GM18951 (cell line): ENCODE measurements around the gene KIF13A.
"Not testable (repeated sequence)": the region's sequence is repeated elsewhere in the genome, so short reads cannot be mapped to it uniquely, and the experiment has no call there.

Source experiments
- POLR2A ChIP-seq: IDR thresholded peaks from 4 replicates; pipeline ENCODE4 v1.6.1; 2011; ENCODE audit warnings: mild to moderate bottlenecking; ENCODE audit not compliant: insufficient read length, insufficient read depth; ENCODE audit errors: extremely low read depth
- in situ Hi-C: fragments of 300-500 bp; cut with MboI; formaldehyde crosslinking; loops from one replicate; pipeline ENCODE4 v1.12.0; 2022; ENCODE audit warnings: low sequenced_read_pairs, mixed read lengths, inconsistent platforms; ENCODE audit not compliant: unreplicated experiment

Gene KIF13A

GRCh38 chr6:17967668-17968518 is 19.5 kb downstream of the KIF13A start:
- TF ChIP-seq POLR2A, result no peak
- in situ Hi-C loops, result no loop called here

- no peak for TF ChIP-seq POLR2A
- in situ Hi-C loops, result no loop called here
Observed at GRCh38 chr6:17966451-17966850, 21.0 kb downstream of the KIF13A start.

GRCh38 chr6:17965397-17965796 is 22.0 kb downstream of the KIF13A start:
- TF ChIP-seq POLR2A, result no peak

GRCh38 chr6:17964633-17965032 is 22.8 kb downstream of the KIF13A start:
- TF ChIP-seq POLR2A, result no peak
- in situ Hi-C loops, result no loop called here

More at GRCh38 chr6:17965397-17965796, 22.0 kb downstream of the KIF13A start:
- in situ Hi-C loops, result no loop called here

- TF ChIP-seq POLR2A, result no peak
- in situ Hi-C loops, result no loop called here
Observed at GRCh38 chr6:17962436-17963031, 24.9 kb downstream of the KIF13A start.

- TF ChIP-seq POLR2A, result no peak
- in situ Hi-C loops, result no loop called here
Observed at GRCh38 chr6:17959302-17959701, 28.1 kb downstream of the KIF13A start.

- in situ Hi-C loops, result no loop called here
- no peak for TF ChIP-seq POLR2A
Observed at GRCh38 chr6:17957904-17958620, 29.4 kb downstream of the KIF13A start.

GRCh38 chr6:17957498-17957897 is 29.9 kb downstream of the KIF13A start:
- in situ Hi-C loops, result no loop called here
- no peak for TF ChIP-seq POLR2A

- in situ Hi-C loops, result no loop called here
- TF ChIP-seq POLR2A, result no peak
Observed at GRCh38 chr6:17957086-17957485, 30.3 kb downstream of the KIF13A start.

GRCh38 chr6:17950095-17950494 is 37.3 kb downstream of the KIF13A start:
- in situ Hi-C loops, result no loop called here
- no peak for TF ChIP-seq POLR2A

- TF ChIP-seq POLR2A, result no peak
- in situ Hi-C loops, result no loop called here
Observed at GRCh38 chr6:17949168-17949567, 38.3 kb downstream of the KIF13A start.

- TF ChIP-seq POLR2A, result no peak
- in situ Hi-C loops, result no loop called here
Observed at GRCh38 chr6:17948725-17949124, 38.7 kb downstream of the KIF13A start.

- in situ Hi-C loops, result not testable (repeated sequence)
Observed at GRCh38 chr6:17947574-17947973, 39.9 kb downstream of the KIF13A start.

GRCh38 chr6:17945575-17945974 is 41.9 kb downstream of the KIF13A start:
- no peak for TF ChIP-seq POLR2A
- in situ Hi-C loops, result no loop called here

- in situ Hi-C loops, result no loop called here
- TF ChIP-seq POLR2A, result no peak
Observed at GRCh38 chr6:17945111-17945510, 42.3 kb downstream of the KIF13A start.
